ENCODE measurements around the gene CDC25B.

- TF ChIP-seq CTCF (IDR thresholded peaks at IDR 0.05; ENCODE audit: low read depth, low read length) (no peak), MYC (IDR thresholded peaks at IDR 0.05; ENCODE audit: low read depth, low read length) (no peak), POLR2A (IDR thresholded peaks at IDR 0.05; ENCODE audit: extremely low read depth, insufficient read length) (no peak), MAX (IDR thresholded peaks at IDR 0.05; ENCODE audit: low read depth, low read length) (no peak)
These were observed 5.2 kb downstream of the CDC25B start for GRCh38 chr20:3801299-3801698.

Measured in NB4 (cell line).